Pons (tissue), 1 donor: ENCODE results near the gene FGFBP2.

ENCODE experiments used
- DNase-seq: peaks from one replicate; pipeline ENCODE4 v3.0.0-alpha.2; 2016; ENCODE audit warnings: low spot score

Gene FGFBP2, protein sequence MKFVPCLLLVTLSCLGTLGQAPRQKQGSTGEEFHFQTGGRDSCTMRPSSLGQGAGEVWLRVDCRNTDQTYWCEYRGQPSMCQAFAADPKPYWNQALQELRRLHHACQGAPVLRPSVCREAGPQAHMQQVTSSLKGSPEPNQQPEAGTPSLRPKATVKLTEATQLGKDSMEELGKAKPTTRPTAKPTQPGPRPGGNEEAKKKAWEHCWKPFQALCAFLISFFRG

DNA sequence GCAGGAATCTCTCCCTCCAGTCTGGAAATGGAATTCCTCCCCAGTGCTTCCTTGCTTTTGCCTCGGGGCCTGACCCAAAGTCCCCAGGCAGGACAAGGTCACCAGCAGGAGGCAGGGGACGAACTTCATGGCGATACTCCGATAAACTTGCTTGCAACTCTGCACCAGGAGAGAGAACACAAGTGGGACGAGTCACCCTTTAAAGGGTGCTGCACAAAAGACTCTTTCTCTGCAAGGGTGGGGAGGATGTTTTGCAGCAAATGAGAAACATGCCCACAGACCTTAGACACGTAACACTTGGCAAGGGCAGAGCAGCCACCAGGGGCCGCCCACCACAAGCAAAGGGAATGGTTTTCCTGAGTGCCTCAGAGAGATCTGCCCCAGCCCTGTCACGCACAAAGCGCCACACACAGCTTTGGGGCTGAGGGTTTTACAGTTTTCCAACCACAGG, at the start of gene FGFBP2:
TSS of gene FGFBP2 (minus strand) at position 175 of the 451 bp plus-strand sequence. CDS start at position 129, 46 bp downstream.
- DNase-seq, result no peak

DNA sequence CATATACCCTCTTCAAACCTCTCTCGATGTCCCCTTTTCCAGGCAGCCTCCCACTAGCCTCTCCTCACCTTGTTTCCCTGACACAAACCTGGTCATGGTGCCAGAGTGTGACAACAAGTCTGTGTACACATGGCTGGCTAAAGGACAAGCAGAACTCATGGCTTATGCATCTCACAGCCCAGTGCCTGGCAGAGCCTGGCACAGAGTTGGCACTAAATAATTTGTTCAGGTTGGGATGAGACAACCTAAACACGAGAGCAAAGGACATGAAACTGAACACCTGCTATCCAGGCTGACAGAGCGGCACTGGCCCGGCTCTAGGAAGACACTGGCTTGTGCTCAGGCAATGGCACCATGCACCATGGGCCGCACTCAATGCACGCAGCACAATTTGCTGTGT, 48.2 kb upstream of the FGFBP2 start:
- no peak for DNase-seq

DNA sequence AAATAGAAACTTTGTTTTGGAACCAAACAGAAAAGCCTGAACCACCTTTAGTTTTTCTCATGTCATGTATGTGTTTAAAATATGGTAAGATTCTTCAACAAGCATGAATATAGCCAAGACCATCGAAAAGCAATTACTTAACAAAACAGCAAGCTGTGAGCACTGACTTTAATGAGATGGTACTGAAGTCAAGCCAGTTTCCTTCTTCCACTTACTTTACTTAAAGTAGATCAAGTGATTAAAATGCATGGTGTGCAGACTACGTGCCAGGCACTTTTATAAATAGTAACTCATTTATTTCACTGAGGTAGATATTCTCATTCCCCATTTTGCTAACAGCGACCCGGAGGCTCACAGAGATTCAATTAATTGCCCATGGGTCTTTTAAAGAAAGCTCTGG, 46.2 kb upstream of the FGFBP2 start:
- DNase-seq, result no peak

DNA sequence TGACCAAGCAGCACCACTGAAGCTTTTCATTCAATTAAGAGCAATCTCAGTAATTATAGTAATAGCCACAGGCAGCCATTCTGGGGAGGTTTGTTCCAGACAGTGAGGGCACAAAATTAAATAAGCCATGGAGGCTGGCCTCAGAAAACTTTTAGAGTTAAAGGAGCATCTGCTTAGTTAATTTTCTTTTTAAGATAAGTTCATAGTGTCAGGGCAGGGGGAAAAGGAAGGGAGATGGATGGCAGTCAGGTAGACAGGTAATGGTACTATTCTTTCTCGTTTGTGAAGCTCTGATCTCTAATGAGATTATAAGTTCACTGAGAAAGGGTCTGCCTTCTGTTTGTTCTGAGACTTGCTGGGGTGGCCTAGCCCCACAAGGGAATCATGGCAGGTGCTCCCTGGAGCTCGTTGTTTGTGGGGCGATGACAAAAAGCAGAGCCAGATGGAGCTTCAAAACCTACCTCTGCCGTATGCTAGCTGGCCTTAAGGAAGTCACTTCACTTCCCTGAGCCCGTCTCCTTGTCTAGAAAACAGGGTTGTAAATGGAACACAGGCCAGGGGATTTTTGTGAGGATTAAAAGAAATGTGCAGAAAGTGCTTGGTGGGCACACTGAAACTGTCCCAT, 44.6 kb upstream of the FGFBP2 start:
- DNase-seq, result no peak

DNA sequence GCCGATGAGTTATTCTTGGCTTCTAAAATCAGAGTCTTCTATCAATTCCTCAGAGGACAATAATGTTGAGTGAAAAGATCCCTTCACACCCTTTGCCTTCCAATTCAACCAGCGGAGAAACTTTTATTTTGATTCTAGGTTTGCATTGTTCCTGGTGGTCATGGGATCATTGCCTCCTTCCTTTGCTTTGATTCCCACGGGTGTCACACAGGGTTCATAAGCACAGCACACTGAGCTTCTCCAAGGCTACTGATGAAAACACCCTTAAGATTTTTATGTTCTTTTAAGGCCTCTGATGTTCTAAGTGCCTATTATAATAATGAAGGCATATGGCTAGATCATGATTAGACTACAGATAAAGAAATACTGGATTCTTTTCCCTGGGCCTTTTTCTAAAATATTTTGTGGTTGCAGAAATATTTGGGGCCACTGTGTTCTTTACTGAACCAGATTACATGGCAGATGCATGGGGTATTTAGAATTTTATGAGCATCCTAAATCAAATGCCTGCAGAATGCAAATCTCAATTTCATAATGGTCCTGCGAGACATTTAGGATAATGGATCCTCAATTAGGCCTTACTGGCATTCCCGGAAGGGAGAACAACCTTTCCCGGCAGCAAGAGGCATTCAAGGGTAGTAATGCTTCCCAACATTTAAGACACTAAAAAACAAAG, 43.9 kb upstream of the FGFBP2 start:
- DNase-seq, result no peak

DNA sequence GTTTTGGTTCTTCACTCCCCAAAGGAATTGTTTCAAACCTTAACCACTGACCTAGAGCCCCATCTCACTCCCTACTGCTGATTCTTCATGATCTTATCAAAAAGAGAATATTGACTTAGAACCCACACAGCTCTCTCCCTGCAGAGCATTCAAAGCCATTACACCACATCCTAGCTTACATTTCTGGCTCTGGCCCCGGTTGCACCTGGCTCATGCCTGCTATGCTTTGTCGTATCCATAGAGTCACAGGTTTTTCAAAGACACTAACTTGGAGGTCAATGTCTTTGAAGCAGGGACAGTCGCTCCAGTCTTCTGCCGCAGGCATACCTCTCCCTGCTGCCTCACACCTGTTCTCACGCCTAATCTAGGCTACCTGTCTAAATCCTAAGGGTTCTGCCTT, 42.7 kb upstream of the FGFBP2 start:
- no peak for DNase-seq

DNA sequence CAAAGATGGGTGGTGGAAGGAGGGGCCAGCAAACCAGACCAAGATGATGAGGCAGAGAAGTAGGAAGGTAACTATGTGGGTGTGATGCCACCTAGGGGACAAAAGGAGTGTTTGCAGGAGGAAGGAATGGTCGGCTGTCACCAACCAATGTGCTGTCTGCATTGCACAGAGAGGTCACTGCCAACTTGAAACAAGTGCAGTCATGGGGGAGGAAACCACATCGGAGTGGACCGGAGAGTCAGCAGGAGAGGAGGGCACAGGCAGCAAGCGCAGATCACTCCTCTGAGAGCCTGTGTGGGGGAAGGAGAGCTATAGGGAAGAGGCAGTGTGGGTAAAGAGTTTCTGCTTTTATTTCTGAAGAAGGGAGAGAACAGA, 38.5 kb upstream of the FGFBP2 start:
- DNase-seq, result peak; percentile 84

DNA sequence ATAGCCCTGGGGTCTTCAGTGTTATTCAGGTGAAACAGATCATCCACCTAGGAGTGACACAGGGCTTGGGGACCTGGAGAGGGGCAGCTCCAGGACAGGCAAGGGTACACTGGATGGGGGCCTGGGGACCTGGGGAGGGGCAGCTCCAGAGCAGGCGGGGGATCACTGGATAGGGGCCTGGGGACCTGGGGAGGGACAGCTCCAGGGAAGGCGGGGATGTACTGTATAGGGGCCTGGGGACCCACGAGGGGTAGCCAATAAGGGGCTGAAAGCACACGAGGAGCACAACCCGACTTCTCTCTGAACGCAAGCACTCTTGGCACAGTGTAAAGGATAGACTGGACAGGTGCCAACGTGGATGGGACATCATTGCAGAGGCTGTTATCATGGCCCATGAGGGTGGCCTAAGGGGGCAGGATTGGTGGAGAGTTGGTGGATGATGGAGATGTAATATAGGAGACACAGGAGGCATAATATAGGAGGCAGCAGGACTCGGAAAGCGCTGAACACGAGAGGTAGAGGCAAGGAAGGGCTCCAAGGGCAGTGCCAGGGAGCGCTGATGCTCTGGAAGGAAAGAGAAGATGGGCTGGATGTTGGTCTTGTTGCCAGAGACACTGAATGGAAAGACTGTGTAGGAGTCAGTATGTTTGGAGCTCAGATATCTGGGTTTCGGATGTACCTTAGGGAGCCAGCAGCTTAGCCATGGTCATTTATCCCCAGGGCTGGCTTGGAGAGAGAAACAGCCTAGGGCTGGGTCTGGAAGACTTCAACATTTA, 37.9 kb upstream of the FGFBP2 start:
- no peak for DNase-seq

DNA sequence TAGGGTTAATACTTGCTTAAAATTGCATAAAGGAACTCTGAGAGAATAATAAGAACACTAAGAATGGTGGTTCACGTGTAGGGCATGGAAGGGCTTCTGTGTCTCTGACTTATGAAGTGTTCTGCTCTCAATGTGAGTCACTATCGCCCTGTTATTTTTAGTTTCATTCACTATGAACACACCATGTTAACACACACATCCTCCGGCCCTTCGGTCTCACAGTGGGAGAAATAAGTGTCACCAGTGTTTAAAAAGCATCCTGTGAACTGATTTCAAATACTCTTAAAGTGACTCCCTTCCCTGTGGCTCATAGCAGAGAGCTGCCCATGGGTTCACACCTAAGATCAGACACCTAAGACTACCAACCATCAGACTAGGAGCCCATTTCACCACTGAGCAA, 33.8 kb upstream of the FGFBP2 start:
- no peak for DNase-seq

DNA sequence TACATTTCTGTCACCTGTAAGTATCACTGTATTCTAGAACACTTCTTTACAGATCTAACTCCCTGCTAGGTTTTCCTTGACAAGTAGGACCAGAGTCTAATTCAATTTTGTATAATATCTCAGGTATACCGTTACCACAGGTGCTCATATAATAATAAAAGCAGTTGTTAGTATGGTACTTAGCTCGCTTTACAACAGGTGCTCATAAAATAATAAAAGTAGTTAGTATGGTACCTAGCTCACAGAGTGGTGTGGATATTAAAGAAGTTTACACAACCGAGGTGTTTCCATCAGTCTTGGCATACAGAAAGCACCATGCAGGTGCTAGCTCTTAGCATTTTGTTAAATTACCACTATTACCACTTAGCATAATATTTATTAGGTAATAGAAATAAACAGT, 32.9 kb upstream of the FGFBP2 start:
- no peak for DNase-seq

DNA sequence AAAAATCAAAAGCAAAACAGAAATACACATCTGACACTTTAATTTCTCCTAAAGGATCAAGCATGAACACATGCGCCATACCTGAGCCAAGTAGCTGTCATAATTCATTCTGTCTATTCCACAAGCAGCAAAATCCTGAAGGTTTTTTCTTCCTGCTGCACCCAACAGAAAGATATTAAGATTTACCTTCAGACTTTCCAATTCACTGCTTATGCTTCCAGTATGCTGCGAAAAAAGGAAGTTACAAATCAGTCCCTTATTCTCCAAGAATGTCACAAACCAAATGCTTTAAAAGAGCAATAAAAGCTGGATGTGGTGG, 29.2 kb upstream of the FGFBP2 start:
- DNase-seq, result no peak

DNA sequence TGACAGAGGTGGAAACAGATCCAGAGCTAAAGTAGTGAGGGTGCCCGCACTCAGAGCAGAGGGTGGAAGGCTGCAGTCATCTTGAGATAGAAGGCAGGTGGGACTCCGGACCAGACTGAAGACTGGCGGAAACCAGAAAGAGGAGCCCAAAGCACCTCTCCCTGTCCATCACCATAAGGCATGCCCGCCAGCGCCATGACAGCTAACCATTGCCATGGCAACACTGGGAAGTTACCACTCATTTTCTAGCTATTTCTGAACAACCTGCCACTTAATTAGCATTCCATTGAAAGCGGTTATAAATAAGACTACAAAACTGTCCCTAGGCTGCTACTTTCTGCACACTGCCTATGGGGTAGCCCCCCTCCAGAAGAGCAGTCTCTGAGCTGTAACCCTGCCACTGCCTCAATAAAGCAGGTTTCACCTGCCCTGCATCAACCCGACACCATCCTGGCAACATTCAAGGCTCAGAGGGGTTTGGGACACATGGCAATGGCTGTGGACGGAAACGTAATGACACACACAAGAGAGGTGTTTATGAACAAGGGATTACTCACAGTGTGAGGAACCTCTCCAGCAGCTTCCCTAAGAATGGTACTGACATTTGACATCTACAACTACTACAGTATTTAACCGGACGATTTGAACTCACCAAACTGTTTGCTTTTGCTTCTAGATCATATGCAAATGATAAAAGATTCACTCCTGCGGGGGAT, 27.8 kb upstream of the FGFBP2 start:
- DNase-seq, result no peak

DNA sequence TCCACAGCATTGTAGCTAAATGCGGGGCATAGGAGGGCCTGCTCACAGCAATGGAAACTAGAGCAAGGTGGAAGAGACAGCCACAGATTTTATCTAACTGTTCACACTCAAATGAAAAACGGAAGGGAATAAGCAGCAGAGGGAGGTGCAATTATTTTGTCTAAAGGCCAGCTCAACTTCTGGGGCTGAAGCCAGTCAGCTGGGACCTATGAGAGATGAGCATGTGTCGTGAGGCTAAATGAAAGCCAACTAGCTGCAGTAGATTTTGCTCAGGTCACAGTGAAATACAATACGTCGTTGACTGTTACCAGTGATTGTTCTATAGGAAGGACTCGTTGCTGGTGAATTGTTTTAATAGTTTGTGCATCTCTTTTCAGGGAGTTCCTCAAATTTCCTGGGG, 26.4 kb upstream of the FGFBP2 start:
- DNase-seq, result no peak

DNA sequence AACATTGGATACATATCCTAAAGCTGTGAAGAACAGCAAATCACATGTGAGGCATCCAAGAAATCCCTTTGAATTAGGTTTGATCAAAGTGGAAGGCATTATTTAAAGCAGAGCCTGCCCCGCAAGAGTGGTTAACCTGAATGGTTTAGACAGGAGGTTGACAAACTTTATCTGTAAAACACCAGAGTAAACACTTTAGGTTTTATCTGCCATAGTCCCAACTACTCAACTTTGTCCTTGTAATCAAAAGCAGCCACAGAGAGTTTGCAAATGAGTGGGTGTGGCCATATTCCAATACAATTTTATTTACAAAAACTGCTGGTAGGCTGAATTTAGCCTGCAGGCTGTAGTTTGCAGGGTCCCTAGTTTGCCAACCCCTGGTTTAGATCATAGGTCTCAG, 25.2 kb upstream of the FGFBP2 start:
- no peak for DNase-seq

DNA sequence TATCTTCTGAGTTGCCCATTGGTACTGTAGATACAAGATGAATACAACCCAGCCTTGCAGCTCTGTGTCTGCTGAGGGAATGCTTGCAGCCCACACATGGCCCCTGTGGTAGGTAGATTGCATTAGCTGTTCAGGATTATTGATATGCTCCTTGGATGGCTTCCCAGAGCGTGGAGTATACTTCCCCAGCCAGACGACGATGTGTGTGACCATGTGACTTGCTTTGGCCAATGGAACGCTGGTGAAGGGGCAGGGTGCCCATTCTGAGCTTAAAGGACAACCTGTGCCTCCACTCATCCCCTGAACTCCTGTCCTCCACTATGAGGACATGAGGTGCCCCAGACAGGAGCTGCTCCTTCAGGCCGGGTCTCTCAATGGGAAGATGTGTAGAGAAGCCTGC, 23.9 kb upstream of the FGFBP2 start:
- no peak for DNase-seq

DNA sequence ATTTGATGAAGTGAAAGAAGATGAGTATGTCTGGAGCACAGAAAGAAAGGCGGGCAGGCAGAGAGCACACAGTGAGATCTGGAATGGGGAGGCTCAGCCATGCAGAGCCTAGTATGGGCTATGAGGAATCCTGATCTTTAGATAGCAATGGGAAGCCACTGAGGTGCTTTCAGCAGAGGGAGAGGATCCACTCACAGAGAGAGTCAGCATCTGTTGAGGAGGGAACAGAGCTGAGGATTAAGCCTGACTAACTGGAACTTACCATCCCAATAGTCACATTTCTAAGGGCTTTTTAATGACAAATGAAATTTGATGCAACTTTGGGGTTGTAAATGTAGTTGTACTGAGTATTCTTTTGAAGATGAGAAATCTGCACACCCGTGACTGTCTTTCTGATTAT, 20.6 kb upstream of the FGFBP2 start:
- DNase-seq, result no peak

DNA sequence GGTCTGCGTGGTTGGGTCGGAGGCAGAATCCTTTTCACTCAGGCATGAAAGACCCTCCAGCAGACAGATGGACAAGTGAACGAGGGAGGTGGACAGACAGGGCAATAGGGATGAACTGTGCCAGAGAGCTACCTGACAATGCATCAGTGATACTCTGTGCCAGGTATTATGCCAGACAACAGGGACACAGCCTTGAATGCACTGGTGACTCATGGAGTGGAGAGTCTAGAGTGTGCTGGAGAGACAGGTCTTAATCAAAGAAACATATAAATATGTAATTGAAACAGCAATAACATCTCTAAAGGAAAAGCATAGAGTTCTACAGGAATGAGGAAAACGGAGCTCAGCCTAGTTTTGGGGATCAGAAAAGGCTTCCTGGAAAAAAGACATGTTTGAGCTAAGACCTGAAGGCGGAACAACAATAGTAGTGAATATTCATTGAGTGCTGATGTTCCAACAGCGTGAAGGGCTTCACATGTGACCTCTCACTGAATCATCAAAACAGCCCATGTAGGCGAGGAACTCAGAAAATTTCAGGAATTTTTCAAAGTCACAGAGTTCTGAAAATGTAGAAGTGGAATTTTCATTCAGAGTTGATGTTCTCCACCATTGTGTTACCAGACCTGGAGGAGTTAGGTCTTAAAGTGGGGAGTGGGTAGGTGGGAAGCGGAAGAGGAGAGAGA, 20.0 kb upstream of the FGFBP2 start:
- DNase-seq, result no peak

DNA sequence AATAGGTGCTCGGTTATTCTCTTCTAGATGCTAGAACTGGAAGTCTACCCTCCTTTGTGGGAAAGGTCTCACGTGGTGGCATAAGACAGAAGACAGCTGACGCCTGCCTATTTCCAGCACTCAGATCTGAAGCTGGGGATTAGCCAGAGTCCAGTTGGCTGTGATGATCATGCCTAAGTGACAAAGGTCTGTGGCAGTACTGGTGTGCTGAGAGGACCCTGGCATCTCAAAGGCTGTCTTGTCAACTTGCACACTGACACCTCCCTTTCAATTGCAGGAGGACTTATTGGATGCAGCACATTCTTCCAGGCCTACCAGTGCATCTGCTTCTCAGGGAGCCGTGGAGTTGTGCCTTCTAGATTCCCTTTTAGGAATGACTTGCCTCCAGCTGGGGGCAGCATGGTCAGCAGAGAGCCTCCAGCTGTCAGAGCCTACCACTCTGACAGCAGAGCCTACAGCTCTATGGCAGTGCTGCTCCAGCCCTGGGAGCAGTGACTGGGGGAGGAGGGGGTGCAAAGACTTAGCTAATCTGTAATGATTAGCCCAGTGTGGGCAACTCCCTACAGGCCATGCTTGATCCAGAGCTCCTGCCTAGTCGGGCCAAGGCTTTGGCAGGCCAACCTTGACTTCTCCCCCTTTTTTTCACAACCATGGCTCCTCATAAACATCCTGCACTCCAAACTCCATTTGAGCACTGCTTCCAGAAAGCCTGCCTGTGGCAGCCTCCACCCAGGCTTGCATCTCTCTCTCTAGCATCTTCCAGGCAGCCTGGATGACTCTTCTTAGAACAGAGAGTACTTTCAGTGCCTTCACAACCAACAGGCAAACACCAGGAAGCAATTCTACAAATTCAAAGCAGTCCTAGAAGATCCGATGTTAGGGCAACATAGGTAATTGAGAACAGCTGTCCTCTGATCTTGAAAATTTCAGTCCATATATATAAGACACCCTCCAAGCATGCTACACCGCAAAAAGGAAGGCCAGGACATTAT, 13.8 kb upstream of the FGFBP2 start:
- no peak for DNase-seq

DNA sequence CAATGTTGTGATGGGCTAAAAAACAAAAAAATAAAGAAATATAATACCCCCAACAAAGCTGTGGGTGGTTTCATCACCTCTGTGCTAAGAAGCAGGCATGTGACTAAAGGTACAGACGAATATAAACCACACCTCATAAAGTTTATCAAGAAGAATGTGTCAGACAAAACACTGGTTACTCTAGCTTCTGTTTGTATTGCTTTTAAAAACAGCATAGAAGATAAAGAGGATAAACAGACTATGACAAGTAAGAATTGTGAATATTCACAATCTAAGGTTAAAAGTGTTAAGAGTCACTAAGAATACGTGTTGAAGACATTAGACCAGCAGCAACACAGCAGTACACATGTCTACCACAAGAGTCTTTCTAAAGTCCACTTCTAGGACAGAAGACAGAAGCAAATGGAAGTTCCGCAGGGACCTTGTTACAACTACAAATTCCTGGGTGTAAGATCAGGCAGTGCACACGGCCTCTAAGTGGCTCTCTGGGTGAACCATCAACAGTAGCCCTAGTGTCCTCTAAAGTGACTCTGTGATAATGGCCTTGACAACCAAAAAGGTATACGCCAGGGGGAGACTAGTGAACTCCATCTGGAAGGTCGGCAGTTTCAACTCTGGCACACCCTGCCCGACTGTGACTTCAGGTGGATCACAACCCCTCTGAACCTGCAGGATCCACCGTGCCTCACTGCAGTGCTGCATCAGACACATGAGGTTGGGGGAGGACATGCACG, 8.3 kb upstream of the FGFBP2 start:
- no peak for DNase-seq
